ENCODE measurements around the gene JAKMIP1.
"Not testable (repeated sequence)": the region's sequence is repeated elsewhere in the genome, so short reads cannot be mapped to it uniquely, and the experiment has no call there.

Gene JAKMIP1

GRCh38 chr4:6013564-6013963 lies 186.8 kb downstream of the JAKMIP1 start:
- DNase-seq (ENCODE audit: low read depth), result no peak

DNA sequence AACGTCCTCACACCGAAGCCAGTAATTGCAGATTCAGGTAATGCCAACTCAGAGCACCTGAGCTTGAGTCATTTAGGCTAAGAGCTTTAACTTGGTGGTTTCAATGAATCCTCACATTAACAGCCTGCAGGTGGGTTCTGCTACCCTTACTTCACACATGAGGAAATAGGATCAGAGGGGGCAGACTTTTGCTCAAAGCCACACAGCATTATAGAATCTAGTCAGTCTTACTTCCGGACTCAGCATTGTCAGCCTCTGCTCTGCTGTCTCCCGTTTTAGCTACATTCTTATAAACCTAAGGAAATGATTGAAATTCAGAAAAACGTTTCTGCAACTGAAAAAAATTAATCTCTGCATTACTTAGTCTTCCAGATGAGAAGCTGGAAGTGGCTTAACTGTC lies 188.1 kb downstream of the JAKMIP1 start:
- no peak for DNase-seq (ENCODE audit: low read depth)

DNA sequence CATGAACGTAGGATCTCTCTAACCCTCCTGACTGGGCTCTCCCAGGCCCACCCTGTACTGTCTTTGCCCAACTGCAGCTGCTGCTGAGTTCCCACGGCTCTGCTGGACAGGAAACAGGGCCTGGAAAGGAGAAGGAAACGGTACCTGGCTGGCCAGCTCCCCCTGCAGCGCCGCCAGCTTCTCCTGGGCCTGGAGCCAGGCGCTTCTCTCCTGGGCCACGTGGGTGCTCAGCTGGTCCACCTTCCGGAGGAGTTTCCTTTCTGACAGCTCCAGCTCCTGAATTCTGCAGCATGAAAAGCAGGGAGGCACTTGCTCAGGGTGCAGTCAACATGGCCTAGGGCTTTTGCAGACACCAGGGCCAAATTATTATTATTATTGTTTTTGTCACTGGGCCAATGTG lies 188.7 kb downstream of the JAKMIP1 start:
- DNase-seq (ENCODE audit: low read depth), result no peak

DNA sequence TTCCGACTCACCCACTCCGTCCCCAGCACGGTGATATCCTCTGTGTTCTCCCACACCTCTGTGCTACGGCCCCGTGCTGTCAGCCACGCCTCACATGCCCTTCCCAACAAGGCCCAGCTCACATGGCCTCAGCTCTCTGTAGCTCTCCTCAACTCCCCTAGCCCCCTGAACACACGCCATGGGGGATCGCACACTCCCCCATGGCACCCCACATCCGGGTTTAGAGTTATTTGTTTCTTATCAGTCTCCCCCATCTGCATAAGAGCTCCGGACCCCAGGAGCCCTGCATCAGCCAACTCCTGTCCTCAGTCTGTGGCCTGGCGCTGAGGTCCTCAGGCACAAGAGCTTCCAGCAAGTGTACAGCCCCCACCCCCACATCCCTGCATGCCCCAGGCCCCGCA lies 189.1 kb downstream of the JAKMIP1 start:
- no peak for DNase-seq (ENCODE audit: low read depth)

DNA sequence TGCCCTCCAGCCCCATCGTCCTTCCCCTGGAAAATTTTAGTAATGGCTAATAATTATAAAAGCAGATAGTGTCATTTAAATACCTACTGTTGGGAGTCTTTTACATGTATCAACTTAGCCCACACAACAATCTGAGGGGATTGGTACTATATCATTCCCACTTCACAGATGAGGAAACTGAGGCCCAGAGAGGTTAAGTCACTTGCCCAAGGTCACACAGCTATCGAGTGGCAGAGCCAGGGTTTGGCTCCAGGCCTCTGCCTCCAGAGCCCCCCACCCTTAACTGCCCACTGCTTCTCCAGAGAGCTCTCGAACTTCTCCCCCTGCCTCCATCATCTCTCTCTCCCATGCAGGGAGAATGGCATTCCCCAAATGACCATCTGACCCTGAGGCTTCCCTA lies 189.6 kb downstream of the JAKMIP1 start:
- no peak for DNase-seq (ENCODE audit: low read depth)

GRCh38 chr4:6009452-6009851 lies 190.9 kb downstream of the JAKMIP1 start:
- no peak for DNase-seq (ENCODE audit: low read depth)

DNA sequence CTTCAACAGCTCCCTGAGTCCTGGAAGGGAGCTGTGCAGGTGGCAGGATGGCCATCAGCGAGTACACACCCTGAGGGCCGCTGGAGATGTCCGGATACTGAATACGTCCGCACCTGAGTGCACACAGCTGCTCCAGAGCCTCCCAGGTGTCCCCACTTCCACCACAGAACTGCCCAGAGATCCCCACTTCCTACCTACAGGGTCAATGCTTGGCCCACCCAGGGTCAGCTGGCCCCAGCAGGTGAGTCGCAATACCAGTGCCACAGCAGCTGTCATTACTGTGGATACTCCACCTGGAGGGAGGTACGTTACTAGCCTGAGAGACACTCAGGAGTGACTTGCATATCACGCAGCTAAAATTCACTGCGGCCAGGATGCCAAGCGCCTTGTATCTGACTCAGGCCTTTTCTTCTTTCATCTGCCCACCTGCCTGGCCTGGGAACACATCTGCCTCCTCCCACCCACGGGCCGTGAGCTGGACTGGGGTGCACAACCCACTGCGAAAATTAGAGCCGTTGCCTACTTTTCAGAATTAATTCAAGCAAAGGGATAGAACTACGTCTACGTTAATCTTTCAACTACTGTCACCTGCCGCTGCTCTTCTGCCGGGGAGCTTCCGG lies 191.5 kb downstream of the JAKMIP1 start:
- no peak for DNase-seq (ENCODE audit: low read depth)

DNA sequence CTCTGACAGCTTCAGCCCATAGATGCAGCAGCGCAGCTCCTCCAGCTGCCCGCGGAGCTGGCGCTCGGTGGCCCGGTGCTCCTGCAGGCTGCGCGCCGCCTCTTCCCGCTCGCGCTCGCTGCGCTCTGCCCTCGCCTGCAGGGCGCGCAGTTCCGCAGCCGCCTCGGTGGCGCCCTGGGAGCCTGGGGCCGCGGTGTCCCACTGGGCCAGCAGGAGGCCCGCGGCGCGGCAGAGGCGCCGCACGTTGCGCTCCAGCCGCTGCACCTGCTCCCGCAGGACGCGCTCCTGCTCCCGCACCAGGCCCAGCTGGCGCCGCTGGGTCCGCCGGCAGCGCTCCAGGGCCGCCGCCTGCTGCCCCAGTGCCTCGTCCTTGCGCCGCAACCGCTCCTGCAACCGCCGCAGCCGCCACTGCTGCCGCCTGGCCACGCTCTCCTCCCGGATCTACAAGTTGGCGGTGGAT lies 192.2 kb downstream of the JAKMIP1 start:
- DNase-seq (ENCODE audit: low read depth), result no peak

GRCh38 chr4:6005175-6005574 lies 195.2 kb downstream of the JAKMIP1 start:
- no peak for DNase-seq (ENCODE audit: low read depth)

DNA sequence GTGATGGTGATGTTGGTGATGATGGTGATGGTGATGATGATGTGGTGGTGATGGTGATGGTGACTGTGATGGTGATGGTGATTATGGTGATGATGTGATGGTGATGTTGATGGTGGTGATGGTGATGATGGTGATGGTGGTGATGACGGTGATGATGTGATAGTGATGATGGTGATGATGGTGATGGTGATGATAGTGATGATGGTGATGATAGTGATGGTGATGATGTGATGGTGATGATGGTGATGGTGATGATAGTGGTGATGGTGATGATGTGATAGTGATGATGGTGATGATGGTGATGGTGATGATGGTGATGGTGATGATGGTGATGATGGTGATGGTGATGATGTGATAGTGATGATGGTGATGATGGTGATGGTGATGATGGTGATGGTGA lies 196.9 kb downstream of the JAKMIP1 start:
- DNase-seq (ENCODE audit: low read depth), result not testable (repeated sequence)

- DNase-seq (ENCODE audit: low read depth), result no peak
These were observed 197.4 kb downstream of the JAKMIP1 start for GRCh38 chr4:6002926-6003325.

DNA sequence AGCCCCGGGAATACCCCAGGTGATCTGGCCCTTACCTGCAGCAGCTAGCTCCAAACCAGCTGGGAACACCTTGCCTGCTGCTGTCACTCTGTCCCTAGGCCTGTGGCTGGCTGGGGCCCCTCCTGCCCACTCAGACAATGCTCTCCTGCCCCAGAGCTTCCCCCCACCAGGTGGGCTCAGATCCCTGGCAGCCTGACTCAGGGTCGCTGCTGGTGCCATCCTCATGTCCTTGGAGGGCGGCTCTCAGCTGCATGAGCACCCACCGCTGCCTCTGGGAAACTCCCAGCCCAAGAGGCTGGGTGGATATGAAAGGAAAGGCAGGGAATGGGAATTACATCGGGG lies 197.9 kb downstream of the JAKMIP1 start:
- no peak for DNase-seq (ENCODE audit: low read depth)

- DNase-seq (ENCODE audit: low read depth), result no peak
These were observed 198.5 kb downstream of the JAKMIP1 start for GRCh38 chr4:6001680-6002491.

DNA sequence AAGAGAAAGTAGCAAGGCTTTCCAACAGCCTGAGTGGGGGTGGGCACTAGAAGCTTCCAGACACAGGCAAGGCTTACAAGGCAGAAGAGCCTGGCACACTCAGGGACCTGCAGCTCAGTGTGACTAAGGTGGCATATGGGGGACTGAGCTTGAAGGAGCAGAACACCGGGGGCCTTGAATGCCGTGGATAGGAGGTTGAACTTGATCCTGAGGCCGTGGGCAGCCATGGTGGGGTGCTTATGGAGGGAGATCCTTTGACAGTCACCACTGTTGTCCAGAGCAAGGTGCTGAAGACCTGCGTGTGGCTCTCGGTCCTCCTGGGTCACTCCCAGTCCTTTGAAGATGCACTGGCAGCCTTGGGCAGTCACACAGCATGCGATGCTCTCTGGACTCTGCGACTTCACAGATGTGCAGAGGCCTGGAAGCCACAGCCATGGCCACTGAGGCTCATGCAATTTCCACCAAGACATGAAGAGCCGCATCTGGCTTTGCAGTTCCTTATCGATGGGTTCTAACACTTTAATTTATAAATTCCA lies 200.5 kb downstream of the JAKMIP1 start:
- no peak for DNase-seq (ENCODE audit: low read depth)

GRCh38 chr4:5999356-5999755 lies 201.0 kb downstream of the JAKMIP1 start:
- DNase-seq (ENCODE audit: low read depth), result no peak

DNA sequence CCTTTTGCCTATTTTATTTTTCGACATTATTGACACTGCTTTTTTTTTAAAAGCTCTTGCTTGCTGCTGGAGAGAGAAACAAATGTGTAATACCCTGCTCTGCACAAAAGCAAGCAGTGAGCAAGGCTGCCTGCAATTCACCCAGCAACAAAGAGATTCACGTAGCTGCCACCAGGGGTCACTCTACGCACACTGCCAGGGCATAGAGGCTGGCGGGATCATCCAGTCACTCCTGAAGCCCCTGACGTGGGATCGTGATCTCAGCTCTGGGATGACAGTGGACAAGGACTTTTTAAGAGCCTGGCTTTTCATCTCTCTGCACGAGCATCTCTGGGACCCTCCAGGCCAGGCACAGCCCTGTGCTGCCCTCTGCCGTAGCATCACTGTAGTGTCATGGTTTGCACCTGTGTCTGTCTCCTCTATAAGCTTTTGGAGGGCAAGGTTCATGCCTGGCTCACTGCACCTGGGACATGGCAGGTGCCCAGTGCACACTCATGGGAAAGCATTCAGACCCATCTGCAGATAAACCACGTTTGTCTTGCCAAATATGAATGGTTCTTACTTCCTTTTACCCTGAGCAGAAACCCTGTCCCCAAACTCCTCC lies 201.9 kb downstream of the JAKMIP1 start:
- peak; percentile 30 for DNase-seq (ENCODE audit: low read depth)

- no peak for DNase-seq (ENCODE audit: low read depth)
These were observed 203.7 kb downstream of the JAKMIP1 start for GRCh38 chr4:5996641-5997040.

DNA sequence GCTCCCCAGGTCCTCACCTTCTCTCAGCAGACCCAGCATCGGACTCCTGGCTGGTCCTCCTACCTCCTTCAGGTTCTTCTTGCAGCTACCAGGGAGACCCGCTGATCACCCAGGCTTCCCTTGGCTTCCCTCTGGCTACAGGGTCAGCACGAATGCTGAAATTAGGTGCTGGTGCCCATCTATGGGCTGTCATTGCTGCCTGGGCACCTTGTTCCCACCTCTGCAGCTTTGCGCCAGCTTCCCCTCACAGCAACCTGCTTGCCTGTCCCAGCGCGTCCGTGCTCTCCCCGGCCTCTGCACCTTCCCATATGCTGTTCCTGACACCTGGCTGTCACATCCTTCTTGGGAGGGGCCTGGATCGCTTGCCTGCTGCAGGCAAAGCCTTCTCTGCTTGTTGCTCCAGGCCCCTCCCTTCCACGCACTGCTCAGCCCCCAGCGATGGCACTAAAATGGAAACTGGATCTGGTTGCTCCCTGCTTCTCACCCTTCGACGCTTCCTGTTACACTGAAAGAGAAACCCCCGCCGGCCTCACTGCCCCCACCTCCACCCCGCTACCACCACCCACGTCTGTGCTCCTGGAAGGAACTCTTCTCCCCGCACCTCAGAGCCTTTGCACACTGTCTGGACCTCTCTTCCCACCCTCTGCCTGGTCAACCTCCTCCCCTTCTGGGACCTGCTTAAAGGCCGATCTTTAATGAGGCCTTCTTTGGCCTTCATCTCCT lies 204.3 kb downstream of the JAKMIP1 start:
- DNase-seq (ENCODE audit: low read depth), result no peak

- DNase-seq (ENCODE audit: low read depth), result no peak
These were observed 206.2 kb downstream of the JAKMIP1 start for GRCh38 chr4:5993876-5994811.

GRCh38 chr4:5993346-5993745 lies 207.0 kb downstream of the JAKMIP1 start:
- not testable (repeated sequence) for DNase-seq (ENCODE audit: low read depth)

DNA sequence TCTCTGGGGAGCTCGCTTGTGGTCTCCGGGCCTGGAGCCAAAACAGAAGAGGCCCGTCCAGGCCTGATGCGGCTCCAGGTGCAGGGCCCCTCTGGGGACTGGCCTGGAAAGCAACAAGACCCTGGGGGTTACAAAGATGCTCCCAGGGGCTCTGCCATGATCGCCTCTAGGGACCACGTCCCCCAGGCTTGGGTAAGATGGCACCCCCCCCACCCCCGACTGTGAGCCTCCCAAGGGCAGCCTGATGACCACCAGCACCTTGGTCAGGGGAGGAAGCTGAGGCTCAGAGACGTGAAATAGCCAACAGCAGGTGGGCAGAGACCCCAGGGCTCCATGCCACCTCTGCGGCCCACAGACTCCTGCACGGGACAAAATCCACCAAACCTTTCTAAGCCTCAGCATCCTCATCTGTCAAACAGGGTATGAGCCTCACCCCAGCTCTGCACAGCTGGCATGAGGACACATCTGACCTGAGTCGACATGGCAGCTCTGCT lies 207.5 kb downstream of the JAKMIP1 start:
- DNase-seq (ENCODE audit: low read depth), result no peak

Data from stromal cell of bone marrow (primary cell).